ENCODE results near the gene RBMS1.

DNA sequence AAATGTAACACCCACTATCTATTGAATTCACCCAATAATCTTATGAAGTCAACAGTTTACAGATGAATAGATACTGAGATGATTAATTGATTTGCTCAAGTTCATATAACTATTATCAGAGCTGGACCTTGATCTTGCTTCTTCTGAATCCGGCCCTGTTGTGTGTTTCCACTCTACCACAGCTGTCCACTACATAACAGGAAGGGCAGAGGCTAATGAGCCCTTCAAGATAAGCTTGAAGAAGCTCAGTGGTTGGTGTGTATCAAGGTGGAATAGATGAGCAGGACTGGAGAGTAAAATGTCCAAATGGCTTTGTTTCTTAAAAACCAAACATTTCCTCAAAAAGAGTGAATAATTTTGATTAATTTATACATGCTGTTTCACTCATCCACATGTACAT, 237.1 kb downstream of the RBMS1 start:
- TF ChIP-seq, protein P1, sequence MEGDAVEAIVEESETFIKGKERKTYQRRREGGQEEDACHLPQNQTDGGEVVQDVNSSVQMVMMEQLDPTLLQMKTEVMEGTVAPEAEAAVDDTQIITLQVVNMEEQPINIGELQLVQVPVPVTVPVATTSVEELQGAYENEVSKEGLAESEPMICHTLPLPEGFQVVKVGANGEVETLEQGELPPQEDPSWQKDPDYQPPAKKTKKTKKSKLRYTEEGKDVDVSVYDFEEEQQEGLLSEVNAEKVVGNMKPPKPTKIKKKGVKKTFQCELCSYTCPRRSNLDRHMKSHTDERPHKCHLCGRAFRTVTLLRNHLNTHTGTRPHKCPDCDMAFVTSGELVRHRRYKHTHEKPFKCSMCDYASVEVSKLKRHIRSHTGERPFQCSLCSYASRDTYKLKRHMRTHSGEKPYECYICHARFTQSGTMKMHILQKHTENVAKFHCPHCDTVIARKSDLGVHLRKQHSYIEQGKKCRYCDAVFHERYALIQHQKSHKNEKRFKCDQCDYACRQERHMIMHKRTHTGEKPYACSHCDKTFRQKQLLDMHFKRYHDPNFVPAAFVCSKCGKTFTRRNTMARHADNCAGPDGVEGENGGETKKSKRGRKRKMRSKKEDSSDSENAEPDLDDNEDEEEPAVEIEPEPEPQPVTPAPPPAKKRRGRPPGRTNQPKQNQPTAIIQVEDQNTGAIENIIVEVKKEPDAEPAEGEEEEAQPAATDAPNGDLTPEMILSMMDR (IDR thresholded peaks at IDR 0.05): no peak
- TF ChIP-seq POLR2A (IDR thresholded peaks at IDR 0.05): no peak

All from tibial nerve (tissue), 3 donors.